Stimulated activated CD8-positive, alpha-beta memory T cell treated with anti-CD3 and anti-CD28 coated beads, Interleukin-15, amount 100 ng/mL, for 4 hours (primary cell): ENCODE data around the gene METRNL.
"Not testable (repeated sequence)": the region's sequence is repeated elsewhere in the genome, so short reads cannot be mapped to it uniquely, and the experiment has no call there.

Experiments used
- DNase-seq, 2 donors: peaks; one replicate each; pipeline ENCODE4 v3.0.0-alpha.2; 2020; ENCODE audit warnings: low read depth in 2 of 2

The METRNL gene

GRCh38 chr17:83140249-83140566 lies 60.8 kb downstream of the METRNL start:
- DNase-seq, result not testable (repeated sequence)

DNA sequence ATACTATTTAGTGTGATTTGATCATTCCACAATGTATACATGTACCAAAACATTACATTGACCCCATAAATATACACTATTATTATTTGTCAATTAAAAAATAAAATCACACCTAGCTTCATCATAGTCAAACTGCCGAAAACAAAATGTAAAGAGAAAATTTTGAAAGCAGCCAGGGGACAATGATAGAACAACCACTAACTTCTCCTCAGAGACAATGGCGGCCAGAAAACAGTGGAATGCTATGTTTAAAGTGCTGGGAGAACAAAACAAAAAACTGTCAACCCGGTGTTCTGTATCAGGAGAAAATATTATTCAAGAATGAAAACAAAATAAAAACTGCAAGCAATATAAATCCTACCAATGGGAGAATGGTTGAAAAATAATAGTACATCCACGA lies 63.2 kb downstream of the METRNL start:
- DNase-seq, result no peak

DNA sequence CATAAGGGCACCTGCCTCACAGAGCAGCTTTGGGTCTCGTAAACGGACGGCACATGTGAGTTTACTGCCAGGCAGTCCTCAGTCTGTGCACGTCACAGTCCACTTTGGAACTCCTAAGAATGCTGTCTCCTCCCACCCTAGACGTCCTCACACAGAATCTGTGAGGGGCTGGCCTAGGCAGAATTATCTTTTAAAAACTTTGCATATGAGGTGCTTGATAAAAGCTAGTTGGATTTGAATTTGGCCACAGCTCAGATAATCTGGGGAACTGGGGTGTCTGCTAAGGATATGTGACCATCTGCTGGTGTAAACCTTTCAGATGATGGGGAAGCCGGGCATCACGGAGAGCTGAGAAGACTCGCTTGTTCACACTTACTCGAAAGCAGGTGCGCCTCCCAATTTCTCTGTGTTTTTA lies 64.4 kb downstream of the METRNL start:
- DNase-seq, result no peak
